SHP77 (cell line): ENCODE results near the gene KCTD17.

Source experiments
- DNase-seq, 2 experiments: peaks; one replicate each; lab custom pipeline; 2025; lab: John Stamatoyannopoulos, UW

KCTD17 gene

GRCh38 chr22:37043209-37043827 lies 8.2 kb upstream of the KCTD17 start:
- DNase-seq: no peak

- peak; percentile 54 to 75 for DNase-seq
Observed at GRCh38 chr22:37043828-37044538, 7.6 kb upstream of the KCTD17 start.

- DNase-seq: no peak
Observed at GRCh38 chr22:37044634-37045625, 6.6 kb upstream of the KCTD17 start.

GRCh38 chr22:37045958-37046357 lies 5.6 kb upstream of the KCTD17 start:
- DNase-seq: no peak

- DNase-seq: peak in 1 of 2 experiments; percentile 17
Observed at GRCh38 chr22:37046589-37046988, 5.0 kb upstream of the KCTD17 start.

- DNase-seq: no peak
Observed at GRCh38 chr22:37047006-37047405, 4.5 kb upstream of the KCTD17 start.

GRCh38 chr22:37048133-37048532 lies 3.4 kb upstream of the KCTD17 start:
- DNase-seq: no peak

GRCh38 chr22:37049224-37049623 lies 2.3 kb upstream of the KCTD17 start:
- DNase-seq: no peak

GRCh38 chr22:37050913-37051312 lies 629 bp upstream of the KCTD17 start:
- no peak for DNase-seq

GRCh38 chr22:37052386-37053309 lies 1.1 kb downstream of the KCTD17 start:
- DNase-seq: no peak

GRCh38 chr22:37053310-37054055 lies 1.9 kb downstream of the KCTD17 start:
- DNase-seq: no peak

- no peak for DNase-seq
Observed at GRCh38 chr22:37054056-37054395, 2.5 kb downstream of the KCTD17 start.

GRCh38 chr22:37054600-37055365 lies 3.2 kb downstream of the KCTD17 start:
- no peak for DNase-seq

- DNase-seq: no peak
Observed at GRCh38 chr22:37056246-37056645, 4.7 kb downstream of the KCTD17 start.

- DNase-seq: no peak
Observed at GRCh38 chr22:37057226-37057625, 5.7 kb downstream of the KCTD17 start.

GRCh38 chr22:37057796-37058510 lies 6.4 kb downstream of the KCTD17 start:
- DNase-seq: no peak

- DNase-seq: no peak
Observed at GRCh38 chr22:37058917-37059701, 7.6 kb downstream of the KCTD17 start.

GRCh38 chr22:37059876-37060449 lies 8.4 kb downstream of the KCTD17 start:
- DNase-seq: no peak
